Central memory CD8-positive, alpha-beta T cell (primary cell): ENCODE results near the gene RBM25.
A peak's percentile ranks its signal among the peaks of the same experiment; 100 is the strongest.

Experiments
- ATAC-seq: fragments of 150-1000 bp; cut with Tn5 transposase; replicated peaks from 2 replicates; pipeline ENCODE4 v1.10.0; 2022; ENCODE audit warnings: mild to moderate bottlenecking, moderate FRiP score, moderate number of reproducible peaks; ENCODE audit not compliant: poor library complexity, severe bottlenecking; ENCODE audit errors: extremely low read depth
- DNase-seq, 2 donors: peaks; one replicate each; pipeline ENCODE4 v3.0.0; 2021; ENCODE audit warnings: low spot score in 2 of 2
- H3K27ac Mint-ChIP-seq: one replicate; pipeline ENCODE4 v1.8.0; 2022; ENCODE audit warnings: low read depth, mild to moderate bottlenecking, moderate library complexity, mixed read lengths
- H3K27me3 Mint-ChIP-seq: one replicate; pipeline ENCODE4 v1.8.0; 2022; ENCODE audit warnings: mixed read lengths
- H3K36me3 Mint-ChIP-seq: one replicate; pipeline ENCODE4 v1.8.0; 2022; ENCODE audit warnings: mild to moderate bottlenecking, moderate library complexity, mixed read lengths; ENCODE audit not compliant: insufficient read depth
- H3K4me1 Mint-ChIP-seq: one replicate; pipeline ENCODE4 v1.8.0; 2022; ENCODE audit warnings: mixed read lengths
- H3K4me3 Mint-ChIP-seq: one replicate; pipeline ENCODE4 v1.8.0; 2022; ENCODE audit warnings: mild to moderate bottlenecking, moderate library complexity, mixed read lengths
- H3K9me3 Mint-ChIP-seq: one replicate; pipeline ENCODE4 v1.8.0; 2022; ENCODE audit warnings: mixed read lengths

RBM25 gene

DNA sequence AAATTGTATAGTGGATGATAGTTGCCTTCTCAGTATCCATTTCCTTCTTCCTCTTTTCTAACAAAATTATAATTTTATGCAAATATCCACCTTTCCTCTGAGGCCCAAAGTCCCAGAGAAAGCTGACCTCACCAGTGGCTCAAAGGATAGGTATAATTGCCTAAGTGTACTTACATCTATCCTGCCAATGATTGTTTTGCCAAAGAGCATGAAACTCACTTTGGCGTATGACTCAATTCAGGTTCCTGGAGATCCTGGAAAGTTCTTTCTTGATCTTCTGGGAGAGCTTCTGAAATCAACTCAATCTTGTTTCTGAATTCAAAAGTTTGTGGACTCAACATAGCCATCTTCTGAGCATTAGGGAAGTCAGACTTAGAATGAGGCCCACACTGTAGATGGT is 10.5 kb upstream of the RBM25 start:
- H3K27me3 Mint-ChIP-seq, result no peaks in the 10 kb centered on the region
- H3K4me3 Mint-ChIP-seq, result no peak overlapping the region
- H3K4me1 Mint-ChIP-seq, result no peaks in the 10 kb centered on the region
- no peak for ATAC-seq
- H3K36me3 Mint-ChIP-seq, result peaks cover 2% of the 10 kb centered on the region
- no peak overlapping the region for H3K27ac Mint-ChIP-seq
- no peak for DNase-seq
- no peaks in the 10 kb centered on the region for H3K9me3 Mint-ChIP-seq

DNA sequence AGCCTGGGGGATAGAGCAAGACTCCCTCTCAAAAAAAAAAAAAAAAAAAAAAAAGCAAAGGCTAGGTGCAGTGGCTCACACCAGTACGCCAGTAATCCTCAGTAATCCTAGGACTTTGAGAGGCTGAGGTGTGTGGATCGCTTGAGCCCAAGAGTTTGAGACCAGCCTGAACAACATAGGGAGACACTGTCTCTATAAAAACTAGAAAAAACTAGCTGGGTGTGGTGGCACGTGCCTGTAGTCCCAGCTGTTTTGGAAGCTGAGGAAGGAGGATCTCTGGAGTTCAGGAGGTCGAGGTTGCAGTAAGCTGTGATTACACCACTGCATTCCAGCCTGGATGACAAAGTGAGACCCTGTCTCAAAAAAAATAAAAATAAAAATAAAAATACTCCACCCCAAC is 8.9 kb upstream of the RBM25 start:
- Mint-ChIP-seq H3K27ac (no peak overlapping the region), H3K36me3 (peaks cover 2% of the 10 kb centered on the region), H3K27me3 (no peaks in the 10 kb centered on the region), H3K4me1 (no peaks in the 10 kb centered on the region), H3K4me3 (no peak overlapping the region), H3K9me3 (no peaks in the 10 kb centered on the region)
- ATAC-seq (no peak), DNase-seq (no peak)

DNA sequence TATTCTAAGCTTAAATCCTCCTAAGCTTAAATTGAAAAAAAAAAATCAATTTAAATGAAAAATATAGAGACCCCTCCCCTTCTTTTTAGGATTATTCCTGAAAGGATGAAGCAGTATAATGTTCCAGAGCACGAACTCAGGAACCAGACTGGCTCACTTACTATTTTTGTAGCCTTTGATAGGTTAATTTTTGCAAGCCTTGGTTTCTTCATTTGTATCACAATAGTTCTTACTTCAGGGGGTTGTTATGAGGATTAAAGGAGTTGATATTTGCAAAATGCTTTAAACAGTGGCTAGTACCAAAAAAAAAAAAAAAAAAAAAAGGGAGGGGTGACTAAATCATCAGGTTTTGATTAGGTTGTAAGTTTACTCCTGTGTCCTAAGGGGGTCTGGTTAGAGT is 3.1 kb upstream of the RBM25 start:
- H3K27ac Mint-ChIP-seq, result no peak overlapping the region
- H3K27me3 Mint-ChIP-seq, result no peaks in the 10 kb centered on the region
- no peak for DNase-seq
- no peak for ATAC-seq
- H3K36me3 Mint-ChIP-seq, result no peaks in the 10 kb centered on the region
- no peak overlapping the region for H3K4me3 Mint-ChIP-seq
- peaks cover 8% of the 10 kb centered on the region for H3K4me1 Mint-ChIP-seq
- no peaks in the 10 kb centered on the region for H3K9me3 Mint-ChIP-seq

DNA sequence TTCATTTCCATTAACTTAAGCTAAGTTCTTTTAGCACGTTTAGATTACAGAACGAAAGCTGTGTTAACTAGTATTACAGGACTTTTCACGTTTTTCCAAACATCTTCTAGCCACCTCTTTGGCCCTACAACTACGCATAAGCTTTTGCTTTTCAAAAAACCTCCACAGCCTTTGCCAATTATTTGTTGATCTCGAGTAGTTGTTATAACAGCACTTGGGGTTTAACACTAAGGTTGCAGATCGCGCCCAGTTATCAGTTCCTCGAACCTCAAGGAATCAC is 450 bp upstream of the RBM25 start:
- no peaks in the 10 kb centered on the region for H3K9me3 Mint-ChIP-seq

DNA sequence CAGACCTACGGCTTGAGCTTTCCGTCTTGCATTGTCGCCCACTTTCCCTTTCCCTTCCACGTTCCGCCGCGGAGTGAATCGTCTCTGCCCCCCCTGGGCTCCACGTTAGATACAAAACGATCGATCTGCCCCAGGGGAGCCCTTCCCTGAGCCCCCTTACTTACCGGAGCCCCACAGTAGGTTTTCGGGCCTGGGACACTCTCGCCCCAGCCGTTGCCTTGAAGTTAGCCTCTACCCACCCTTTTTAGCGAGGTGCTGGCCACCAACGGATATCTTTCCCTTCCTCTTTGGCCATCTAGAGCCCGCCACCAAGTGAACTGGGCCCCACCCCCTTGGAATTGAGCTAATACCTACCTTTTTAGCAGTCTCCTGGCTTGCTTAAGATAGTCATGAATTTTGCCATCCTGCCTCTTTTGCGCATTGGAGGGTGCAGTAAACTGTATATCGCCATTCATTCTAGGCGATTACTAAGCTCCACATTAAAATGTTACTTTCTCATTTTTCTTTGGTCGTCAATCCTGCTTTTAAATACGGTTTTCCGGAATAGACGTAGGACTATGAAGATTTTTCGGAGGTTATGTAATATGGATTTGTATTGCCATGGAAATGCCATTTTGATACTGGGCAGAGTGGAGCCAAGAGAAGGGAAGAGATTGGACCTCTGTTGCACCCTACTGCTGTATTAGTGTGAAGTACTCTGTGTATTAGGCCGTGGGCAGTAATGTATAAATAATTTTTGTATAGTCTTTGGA is 764 bp downstream of the RBM25 start:
- ATAC-seq (no peak), DNase-seq (no peak)
- Mint-ChIP-seq H3K27me3 (no peaks in the 10 kb centered on the region), H3K27ac (no peak overlapping the region), H3K4me1 (peaks cover 37% of the 10 kb centered on the region), H3K36me3 (peaks cover 14% of the 10 kb centered on the region), H3K4me3 (no peak overlapping the region), H3K9me3 (no peaks in the 10 kb centered on the region)

More for the DNA sequence above, 450 bp upstream of the RBM25 start:
- no peak overlapping the region for H3K27ac Mint-ChIP-seq
- DNase-seq (no peak), ATAC-seq (no peak)
- H3K27me3 Mint-ChIP-seq, result no peaks in the 10 kb centered on the region
- peaks cover 27% of the 10 kb centered on the region for H3K4me1 Mint-ChIP-seq
- no peak overlapping the region for H3K4me3 Mint-ChIP-seq
- H3K36me3 Mint-ChIP-seq, result peaks cover 8% of the 10 kb centered on the region

DNA sequence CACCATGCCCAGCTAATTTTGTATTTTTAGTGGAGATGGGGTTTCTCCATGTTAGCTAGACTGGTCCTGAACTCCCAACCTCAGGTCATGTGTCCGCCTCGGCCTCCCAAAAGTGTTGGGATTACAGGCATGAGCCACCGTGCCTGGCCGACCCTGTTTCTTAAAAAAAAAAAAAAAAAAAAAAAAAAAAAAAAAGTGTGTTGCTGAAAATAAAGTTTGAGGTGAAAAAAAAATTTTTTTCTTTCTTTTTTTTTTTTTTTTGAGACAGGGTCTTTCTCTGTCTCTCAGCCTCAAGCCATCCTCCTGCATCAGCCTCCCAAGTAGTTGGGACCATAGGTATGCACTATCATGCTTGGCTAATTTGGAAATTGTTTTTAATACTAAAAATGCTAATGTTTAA is 11.3 kb downstream of the RBM25 start:
- ATAC-seq (no peak), DNase-seq (no peak)
- peaks cover 12% of the 10 kb centered on the region for H3K4me1 Mint-ChIP-seq
- H3K9me3 Mint-ChIP-seq, result no peaks in the 10 kb centered on the region
- H3K36me3 Mint-ChIP-seq, result peaks cover 54% of the 10 kb centered on the region
- H3K27ac Mint-ChIP-seq, result no peak overlapping the region
- H3K4me3 Mint-ChIP-seq, result no peak overlapping the region
- H3K27me3 Mint-ChIP-seq, result no peaks in the 10 kb centered on the region

DNA sequence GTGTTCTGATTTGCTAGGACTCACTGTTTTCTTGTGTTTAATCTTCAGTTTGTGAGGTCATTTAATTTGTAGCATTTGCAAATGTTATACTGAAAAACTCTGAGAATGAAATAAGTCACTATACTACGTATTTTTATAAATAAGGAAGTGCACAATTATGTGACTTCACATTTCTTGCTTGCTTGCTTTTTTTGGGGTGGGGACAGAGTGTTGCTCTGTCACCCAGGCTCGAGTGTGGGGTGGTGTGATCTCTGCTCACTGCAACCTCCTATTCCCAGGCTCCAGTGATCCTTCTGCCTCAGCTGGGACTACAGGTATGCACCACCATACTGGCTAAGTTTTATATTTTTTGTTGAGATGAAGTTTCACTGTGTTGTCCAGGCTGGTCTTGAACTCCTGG is 32.7 kb downstream of the RBM25 start:
- H3K9me3 Mint-ChIP-seq, result no peaks in the 10 kb centered on the region
- H3K27me3 Mint-ChIP-seq, result no peaks in the 10 kb centered on the region
- DNase-seq (no peak), ATAC-seq (no peak)
- H3K4me3 Mint-ChIP-seq, result no peak overlapping the region
- peaks cover 12% of the 10 kb centered on the region for H3K4me1 Mint-ChIP-seq
- H3K36me3 Mint-ChIP-seq, result peaks cover 64% of the 10 kb centered on the region
- peak overlapping the region; percentile 16 for H3K27ac Mint-ChIP-seq

DNA sequence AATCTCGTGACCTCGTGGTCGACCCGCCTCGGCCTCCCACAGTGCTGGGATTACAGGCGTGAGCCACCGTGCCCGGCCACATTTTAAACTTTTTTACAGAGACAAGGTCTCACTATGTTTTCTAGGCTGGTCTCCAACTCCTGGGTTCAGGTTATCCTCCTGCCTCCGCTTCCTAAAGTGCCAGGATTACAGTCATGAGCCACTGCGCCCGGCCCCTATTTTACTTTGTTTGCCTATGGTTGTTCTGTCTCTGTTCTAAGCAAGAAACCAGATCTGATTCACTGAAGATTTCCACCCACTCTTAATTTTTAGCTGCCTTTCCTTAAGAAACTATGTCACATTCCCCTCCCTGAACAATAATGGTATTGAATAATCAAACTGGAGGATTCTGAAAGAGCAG is 39.1 kb downstream of the RBM25 start:
- H3K27ac Mint-ChIP-seq, result no peak overlapping the region
- ATAC-seq (no peak), DNase-seq (no peak)
- H3K4me3 Mint-ChIP-seq, result no peak overlapping the region
- no peaks in the 10 kb centered on the region for H3K27me3 Mint-ChIP-seq
- H3K4me1 Mint-ChIP-seq, result no peaks in the 10 kb centered on the region
- no peaks in the 10 kb centered on the region for H3K9me3 Mint-ChIP-seq
- peaks cover 65% of the 10 kb centered on the region for H3K36me3 Mint-ChIP-seq

DNA sequence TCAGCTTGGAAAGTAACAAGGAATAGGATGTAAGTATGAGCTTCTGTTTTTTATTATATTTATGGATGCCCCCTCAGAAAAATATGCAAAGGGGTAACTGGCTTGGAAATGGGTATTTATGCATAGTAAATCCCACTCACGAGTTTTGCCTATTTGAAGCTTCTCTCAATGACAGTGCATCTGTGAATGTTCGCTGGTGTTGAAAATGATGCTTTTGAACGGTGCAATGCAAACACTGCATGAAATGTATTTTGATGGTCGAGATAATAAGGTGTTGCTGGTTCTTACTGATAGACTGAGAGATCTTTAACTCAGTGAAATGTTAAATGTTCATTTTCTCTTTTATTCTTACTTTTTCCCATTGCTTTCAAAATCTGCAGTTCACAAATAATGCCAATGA is 42.0 kb downstream of the RBM25 start:
- peak overlapping the region; percentile 29 for H3K27ac Mint-ChIP-seq
- peaks cover under 1% of the 10 kb centered on the region for H3K4me1 Mint-ChIP-seq
- H3K4me3 Mint-ChIP-seq, result no peak overlapping the region
- ATAC-seq, result no peak
- no peaks in the 10 kb centered on the region for H3K9me3 Mint-ChIP-seq
- H3K36me3 Mint-ChIP-seq, result peaks cover 77% of the 10 kb centered on the region
- H3K27me3 Mint-ChIP-seq, result no peaks in the 10 kb centered on the region
- DNase-seq, result no peak

DNA sequence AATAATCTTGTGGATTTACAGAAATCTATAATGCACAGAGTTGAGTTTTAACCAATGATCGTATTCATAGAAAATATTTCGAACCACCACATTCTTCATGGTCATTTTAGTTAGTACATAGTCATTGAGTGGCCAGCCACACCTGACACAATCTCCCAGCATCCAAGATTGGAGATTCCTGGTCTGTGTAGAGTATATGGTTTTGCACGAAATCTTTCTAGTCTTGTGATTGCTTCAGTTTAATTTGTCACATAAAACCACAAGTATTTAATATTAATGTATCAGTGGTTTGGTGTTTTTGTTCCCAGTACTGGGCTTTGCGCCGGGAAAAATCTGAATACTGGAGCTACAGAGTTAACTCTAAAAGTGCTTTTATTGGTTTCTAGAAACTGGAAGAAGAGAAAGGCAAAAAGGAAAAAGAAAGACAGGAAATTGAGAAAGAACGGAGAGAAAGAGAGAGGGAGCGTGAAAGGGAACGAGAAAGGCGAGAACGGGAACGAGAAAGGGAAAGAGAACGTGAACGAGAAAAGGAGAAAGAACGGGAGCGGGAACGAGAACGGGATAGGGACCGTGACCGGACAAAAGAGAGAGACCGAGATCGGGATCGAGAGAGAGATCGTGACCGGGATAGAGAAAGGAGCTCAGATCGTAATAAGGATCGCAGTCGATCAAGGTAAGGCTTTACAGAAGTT is 44.6 kb downstream of the RBM25 start:
- DNase-seq, result no peak
- H3K36me3 Mint-ChIP-seq, result peaks cover 77% of the 10 kb centered on the region
- no peaks in the 10 kb centered on the region for H3K27me3 Mint-ChIP-seq
- no peak for ATAC-seq
- no peaks in the 10 kb centered on the region for H3K9me3 Mint-ChIP-seq
- peaks cover 6% of the 10 kb centered on the region for H3K4me1 Mint-ChIP-seq
- H3K27ac Mint-ChIP-seq, result peak overlapping the region; percentile 12
- no peak overlapping the region for H3K4me3 Mint-ChIP-seq

DNA sequence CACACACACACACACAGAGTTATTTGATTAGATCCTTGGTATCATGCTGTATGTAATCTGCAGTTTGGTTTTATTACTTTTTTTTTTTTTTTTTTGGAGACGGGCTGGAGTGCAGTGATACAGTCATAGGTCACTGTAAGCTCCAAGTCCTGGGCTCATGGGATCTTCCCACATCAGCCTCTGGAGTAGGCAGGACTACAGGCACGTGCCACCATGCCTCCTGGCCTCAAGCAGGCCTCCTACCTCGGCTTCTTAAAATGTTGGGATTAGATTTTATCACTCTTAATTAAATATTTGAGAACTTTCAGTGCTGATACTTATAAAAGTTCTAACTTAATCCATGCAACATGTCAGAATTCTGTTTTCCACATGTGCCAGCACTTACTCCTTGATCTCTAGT is 46.7 kb downstream of the RBM25 start:
- Mint-ChIP-seq H3K4me1 (peaks cover 6% of the 10 kb centered on the region), H3K36me3 (peaks cover 79% of the 10 kb centered on the region), H3K27ac (no peak overlapping the region), H3K9me3 (no peaks in the 10 kb centered on the region), H3K4me3 (no peak overlapping the region), H3K27me3 (no peaks in the 10 kb centered on the region)
- DNase-seq, result no peak
- no peak for ATAC-seq

DNA sequence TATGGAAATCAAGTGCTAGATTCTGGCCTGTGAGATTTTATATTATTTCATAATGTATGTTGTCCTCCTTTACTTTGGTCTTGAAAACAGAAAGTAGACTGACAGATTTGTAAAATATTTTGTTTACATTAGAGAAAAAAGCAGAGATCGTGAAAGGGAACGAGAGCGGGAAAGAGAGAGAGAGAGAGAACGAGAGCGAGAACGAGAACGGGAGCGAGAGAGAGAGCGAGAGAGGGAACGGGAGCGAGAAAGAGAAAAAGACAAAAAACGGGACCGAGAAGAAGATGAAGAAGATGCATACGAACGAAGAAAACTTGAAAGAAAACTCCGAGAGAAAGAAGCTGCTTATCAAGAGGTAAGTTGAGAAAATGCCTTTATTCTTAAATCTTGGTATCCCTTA is 47.4 kb downstream of the RBM25 start:
- DNase-seq (no peak), ATAC-seq (no peak)
- H3K27ac Mint-ChIP-seq, result peak overlapping the region; percentile 80
- peaks cover 6% of the 10 kb centered on the region for H3K4me1 Mint-ChIP-seq
- no peak overlapping the region for H3K4me3 Mint-ChIP-seq
- H3K27me3 Mint-ChIP-seq, result no peaks in the 10 kb centered on the region
- H3K9me3 Mint-ChIP-seq, result no peaks in the 10 kb centered on the region
- H3K36me3 Mint-ChIP-seq, result peaks cover 79% of the 10 kb centered on the region

DNA sequence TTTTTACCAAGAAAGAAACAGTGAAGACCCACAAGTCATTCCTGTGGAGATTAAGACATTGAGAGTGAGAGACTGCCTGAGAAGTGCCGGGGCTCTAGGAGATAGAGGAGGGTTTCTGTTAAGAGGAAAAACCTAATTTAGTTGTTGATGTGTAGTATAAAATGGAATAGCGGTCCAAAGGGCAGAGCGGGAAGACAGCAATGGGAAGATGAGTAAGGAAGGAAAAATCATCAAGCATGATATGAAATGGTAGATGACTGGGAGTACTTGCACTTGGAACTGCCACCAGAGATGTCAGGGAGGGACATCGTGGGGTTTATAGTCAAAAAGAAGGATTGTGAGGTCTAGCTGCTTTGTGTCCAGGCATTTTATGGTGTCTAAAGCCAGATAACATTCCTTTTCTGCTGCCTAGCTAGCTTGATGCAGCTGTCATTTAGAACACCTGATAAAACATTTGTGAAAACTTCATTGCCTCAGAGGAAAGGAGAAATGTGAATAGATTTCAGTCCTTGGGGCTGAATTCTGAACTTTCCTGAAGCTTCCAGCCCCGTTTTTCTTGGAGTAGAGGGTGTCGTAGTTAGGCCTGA is 57.8 kb downstream of the RBM25 start:
- DNase-seq, result no peak
- Mint-ChIP-seq H3K36me3 (peaks cover 63% of the 10 kb centered on the region), H3K4me1 (peaks cover 16% of the 10 kb centered on the region), H3K4me3 (no peak overlapping the region), H3K27ac (peak overlapping the region; percentile 19), H3K9me3 (no peaks in the 10 kb centered on the region), H3K27me3 (no peaks in the 10 kb centered on the region)
- no peak for ATAC-seq
